NCI-H526 treated with DMSO at 0.1 percent for 48 hours (cell line): ENCODE measurements around the gene KCNN1.
A peak's percentile ranks its signal among the peaks of the same experiment; 100 is the strongest.
"Not testable (repeated sequence)": the region's sequence is repeated elsewhere in the genome, so short reads cannot be mapped to it uniquely, and the experiment has no call there.

Experiments
- DNase-seq: peaks from one replicate; lab custom pipeline; 2025; lab: John Stamatoyannopoulos, UW

The KCNN1 gene

DNA sequence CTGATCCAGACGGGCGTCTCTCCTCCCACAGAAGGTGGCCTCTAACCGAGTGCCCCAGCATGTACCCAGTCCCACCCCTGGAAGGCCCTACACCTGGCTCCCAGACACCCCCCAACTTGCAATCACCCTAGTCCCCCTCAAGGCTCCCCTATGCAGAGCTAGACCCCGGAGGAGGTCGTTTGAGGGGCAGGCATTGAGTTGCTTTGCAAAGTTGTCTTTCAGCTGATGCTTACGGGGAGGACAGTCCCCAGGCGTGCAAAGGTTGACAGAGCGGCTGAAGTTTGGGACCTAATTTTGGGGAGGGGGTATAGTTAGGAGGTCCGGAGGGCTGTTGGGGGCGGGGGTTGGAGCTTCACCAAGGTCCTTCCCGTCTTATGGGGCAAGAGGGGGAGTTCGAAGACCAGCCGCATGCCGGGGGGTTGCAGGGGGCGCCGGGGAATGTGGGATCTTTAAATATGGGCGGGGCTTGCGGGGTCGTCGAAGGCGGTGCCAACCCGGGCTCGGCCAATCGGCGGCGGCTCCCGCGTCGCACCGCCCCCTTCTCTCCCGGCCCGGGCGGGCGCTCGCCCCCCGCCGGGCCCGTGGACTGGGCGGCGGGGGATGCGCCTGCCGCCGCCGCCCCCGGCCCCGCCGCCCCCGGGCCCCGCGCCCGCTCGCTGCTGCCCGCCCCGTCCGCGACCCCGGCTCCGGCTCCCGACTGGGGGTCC is at the start of gene KCNN1:
TSS of gene KCNN1 (plus strand) at position 558 of the 707 bp plus-strand sequence. CDS start 6,782 bp downstream, outside the sequence.
- DNase-seq = no peak

- not testable (repeated sequence) for DNase-seq
Observed at GRCh38 chr19:17918151-17918550, 48.8 kb upstream of the KCNN1 start.

GRCh38 chr19:17919122-17919521 is 47.8 kb upstream of the KCNN1 start:
- DNase-seq = not testable (repeated sequence)

DNA sequence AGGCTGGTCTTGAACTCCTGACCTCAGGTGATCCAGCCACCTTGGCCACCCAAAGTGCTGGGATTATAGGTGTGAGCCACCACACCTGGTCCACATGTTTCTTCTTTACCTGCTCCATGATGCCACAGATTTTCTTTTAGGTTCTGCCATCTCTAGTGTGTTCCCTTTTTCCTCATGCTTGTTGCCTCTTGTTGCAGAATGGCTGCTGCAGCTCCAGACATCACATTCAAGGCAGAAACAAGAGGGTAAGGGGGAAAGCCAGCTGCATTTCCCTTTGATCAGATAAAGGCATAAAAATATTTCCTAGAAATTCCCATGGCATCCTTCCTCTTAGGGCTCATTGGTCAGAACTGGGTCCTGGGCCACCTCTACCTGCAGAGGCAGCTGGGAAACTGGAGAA is 46.4 kb upstream of the KCNN1 start:
- no peak for DNase-seq

DNA sequence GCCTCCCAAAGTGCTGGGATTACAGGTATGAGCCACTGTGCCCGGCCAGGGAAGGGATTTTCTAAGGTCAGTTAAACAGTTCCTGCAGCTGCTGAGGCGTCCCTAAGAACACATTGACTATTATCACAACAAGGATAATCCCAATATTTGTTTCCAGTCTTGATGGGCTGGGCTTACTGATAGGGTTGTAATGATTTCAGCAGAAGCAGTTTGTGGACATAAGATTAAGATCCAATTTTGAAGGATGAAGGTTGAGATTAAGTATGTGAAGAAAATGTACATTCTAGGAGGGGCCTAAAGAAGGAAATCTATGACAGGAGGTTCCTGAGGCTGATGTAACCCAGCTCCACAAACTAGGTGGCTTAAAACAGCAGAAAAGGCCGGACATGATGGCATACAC is 44.8 kb upstream of the KCNN1 start:
- DNase-seq = no peak

DNA sequence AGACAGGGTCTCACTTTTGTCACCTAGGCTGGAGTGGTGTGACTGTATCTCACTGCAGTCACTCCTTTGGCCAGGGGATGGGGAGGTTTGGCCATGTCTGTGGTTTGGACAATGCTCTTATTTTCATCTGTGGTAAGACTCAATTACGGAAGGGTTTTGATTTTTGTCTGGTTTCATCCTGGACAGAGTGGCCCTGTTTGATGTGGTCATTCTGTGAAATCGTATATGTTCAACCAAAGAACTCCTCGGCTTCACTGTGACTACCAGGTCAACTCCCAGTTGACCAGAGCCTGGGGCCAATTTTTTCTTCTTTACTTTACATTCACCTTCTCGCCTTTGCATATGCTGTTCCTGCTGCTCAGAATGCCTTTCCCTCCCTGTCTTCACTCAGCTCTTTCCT is 40.9 kb upstream of the KCNN1 start:
- no peak for DNase-seq

DNA sequence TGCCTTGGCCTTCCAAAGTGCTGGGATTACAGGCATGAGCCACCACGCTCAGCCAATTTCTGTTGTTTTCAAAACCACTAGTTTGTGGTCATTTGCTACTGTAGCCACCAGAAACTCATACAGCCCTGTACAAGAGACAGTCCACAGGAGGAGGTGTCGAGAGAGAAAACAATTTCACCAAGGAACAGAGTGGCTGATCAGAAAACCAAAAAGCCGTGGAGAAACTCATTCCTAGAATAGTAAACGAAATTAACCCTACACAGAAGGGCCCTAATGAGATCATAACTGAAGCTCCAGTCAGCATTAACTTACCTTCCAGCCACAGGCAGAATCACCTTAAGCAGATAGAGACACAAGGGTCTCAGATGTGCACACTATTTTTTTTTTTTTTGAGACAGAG is 37.9 kb upstream of the KCNN1 start:
- no peak for DNase-seq

DNA sequence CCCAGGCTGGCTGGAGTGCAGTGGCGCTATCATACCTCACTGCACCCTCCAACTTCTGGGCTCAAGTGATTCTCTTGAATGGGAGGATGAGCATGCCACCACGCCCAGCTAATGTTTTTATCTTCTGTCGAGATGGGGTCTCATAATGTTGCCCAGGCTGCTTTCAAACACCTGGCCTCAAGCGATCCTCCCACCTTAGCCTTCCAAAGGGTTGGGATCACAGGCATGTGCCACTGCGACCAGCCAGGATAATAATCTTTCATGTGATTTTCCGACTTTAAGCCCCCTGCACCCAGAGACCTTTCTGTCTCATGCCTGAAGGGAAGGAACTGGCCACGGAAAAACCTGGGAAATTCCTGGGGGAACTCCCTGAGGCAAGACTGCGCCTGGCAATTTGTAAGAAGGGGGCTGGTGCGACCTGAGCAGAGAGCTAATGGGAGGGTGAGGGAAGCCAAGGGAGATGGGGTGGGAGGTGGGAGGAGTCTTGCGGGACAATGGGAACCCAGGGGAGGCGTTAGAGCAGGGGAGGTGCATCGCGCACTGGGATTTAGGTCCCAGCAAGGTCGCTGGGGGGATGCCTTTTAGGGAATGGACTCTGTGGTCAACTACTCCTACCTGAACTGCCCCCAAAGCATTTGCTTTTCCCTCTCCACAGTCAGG is 35.2 kb upstream of the KCNN1 start:
- no peak for DNase-seq

GRCh38 chr19:17932485-17933338 is 34.2 kb upstream of the KCNN1 start, which contains the start of gene CCDC124:
CCDC124 (plus strand) TSS chr19:17933015; CDS start chr19:17936421, 3,406 bp downstream.
- peak; percentile 82 for DNase-seq

DNA sequence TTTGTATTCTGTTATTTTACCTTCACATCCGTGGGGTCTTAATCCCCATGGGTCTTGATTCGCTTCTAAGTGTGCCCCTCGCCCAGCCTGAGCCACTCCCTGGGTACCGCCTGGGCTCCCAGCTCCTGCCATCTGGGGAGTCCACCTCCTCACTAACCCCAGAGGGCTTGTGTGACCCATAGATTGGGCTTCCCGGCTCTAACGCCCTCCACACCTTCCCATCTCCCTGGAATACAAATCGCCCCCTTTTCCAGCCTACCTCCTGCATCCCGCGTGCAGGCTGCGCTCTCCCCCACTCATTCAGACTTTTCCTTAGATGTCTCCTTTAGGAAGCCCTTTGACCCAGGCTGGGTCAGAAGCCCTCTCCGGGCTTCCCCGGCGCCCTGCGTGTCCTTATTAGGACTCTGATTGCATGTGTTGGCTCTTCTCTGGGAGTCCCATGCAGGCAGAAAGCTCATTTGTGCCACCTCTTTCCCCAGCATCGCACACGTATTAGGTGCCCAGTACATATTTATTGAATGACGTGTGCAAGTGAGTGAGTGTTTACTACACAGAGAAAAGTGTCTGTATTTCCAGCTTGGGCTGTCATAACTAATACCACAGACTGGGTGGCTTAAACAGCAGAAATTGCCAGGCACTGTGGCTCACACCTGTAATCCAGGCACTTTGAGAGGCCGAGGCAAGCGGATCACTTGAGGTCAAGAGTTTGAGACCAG is 33.3 kb upstream of the KCNN1 start:
- DNase-seq = no peak

DNA sequence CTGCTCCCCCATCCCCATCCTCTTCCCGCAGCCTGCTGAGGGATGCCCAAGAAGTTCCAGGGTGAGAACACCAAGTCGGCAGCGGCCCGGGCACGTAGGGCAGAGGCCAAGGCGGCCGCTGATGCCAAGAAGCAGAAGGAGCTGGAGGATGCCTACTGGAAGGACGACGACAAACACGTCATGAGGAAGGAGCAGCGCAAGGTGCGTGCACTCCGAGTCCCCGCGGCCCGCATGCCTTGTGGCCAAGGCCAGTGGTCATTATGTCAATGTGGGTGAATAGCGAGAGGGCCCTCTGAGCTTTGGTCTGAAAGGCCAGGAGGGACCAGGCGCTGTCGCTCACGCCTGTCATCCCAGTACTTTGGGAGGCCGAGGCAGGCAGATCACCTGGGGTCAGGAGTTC is 30.5 kb upstream of the KCNN1 start:
- no peak for DNase-seq

GRCh38 chr19:17937371-17937900 is 29.5 kb upstream of the KCNN1 start:
- DNase-seq = no peak

DNA sequence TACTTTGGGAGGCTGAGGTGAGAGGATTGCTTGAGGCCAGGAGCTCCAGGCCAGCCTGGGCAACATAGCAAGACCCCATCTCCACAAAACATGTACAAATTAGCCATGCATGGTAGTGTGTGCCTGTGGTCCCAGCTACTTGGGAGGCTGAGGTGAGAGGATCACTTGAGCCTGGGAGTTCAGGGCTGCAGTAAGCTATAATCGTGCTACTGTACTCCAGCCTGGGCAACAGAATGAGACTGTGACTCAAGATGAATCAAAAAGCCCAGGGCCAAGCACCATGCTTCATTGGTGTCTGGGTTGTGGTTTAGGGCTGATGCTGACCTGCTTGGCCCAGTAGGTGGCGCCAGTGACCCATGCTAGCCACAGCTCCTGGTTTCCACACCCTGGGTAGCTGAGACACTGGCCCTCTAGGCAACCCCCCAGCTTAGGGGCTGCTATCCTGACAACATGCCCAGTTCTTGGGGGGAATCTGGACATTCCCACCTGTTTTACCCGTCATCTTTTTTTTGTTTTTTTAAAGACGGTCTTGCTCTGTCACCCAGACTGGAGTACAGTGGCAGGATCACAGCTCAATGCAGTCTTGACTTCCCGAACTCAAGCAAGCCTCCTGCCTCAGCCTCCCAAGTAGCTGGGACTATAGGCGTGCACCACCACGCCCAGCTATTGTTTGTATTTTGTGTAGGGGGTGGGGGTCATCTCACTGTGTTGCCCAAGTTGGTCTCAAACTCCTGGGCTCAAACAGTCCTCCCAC is 28.6 kb upstream of the KCNN1 start:
- no peak for DNase-seq

GRCh38 chr19:17942181-17942580 is 24.7 kb upstream of the KCNN1 start:
- no peak for DNase-seq

DNA sequence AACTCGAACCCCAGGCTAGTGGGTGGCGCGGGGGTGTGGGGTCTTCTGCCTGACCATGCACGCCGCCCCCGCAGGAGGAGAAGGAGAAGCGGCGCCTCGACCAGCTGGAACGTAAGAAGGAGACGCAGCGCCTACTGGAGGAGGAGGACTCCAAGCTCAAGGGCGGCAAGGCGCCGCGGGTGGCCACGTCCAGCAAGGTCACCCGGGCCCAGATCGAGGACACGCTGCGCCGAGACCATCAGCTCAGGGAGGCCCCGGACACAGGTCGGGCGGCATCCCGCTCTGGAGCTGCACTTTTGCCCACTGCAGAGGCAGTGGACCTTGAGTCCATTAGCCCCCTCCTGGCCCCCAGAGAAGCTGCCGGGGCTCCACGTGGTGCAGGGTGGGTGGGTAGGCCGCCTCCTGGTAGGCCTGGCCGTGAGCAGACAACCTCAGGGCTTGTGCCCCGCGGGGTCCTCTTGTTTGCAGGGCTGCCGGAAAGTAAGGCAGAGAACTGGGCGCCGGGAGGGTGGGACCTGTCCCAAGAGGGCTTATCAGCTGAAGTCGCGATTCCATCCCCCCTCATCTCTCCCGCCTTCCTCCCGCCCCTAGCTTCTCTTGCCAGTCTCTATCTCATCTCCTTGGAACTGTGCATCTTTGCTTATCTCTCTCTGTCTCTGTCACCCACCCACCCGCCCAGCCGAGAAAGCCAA is 24.2 kb upstream of the KCNN1 start:
- no peak for DNase-seq

- no peak for DNase-seq
Observed at GRCh38 chr19:17943274-17944221, 23.4 kb upstream of the KCNN1 start.

GRCh38 chr19:17944301-17944700 is 22.6 kb upstream of the KCNN1 start:
- no peak for DNase-seq

GRCh38 chr19:17946965-17947784 is 19.7 kb upstream of the KCNN1 start:
- no peak for DNase-seq
